Measurements from ENCODE around the gene SSH3.

The SSH3 gene

DNA sequence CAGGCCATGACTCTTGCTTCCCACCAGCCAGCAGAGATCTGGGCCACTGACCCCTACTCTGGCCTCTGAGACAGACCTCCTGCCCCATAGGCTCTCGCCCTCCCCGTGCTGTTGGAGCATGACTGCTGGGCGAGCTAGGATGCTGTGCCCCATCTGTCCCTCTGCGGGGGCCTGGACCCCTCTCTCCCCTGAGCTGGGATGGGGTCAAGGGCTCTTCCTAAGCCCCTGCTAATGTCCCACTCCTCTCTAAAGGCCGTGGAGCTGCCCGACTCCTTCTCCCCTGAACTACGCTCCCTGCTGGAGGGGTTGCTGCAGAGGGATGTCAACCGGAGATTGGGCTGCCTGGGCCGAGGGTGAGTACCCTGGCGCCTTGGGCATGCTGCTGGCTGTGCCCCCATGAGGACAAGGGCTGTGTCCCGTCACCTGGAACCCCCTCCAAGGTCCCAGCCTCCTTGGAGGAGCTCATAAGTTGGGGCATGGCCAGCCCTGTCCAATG lies 20.4 kb upstream of the SSH3 start:
- no peak overlapping the region for H3K27ac Mint-ChIP-seq
- H3K4me3 Mint-ChIP-seq, result no peak overlapping the region
- no peak for DNase-seq
- no peak for ATAC-seq
- H3K27me3 Mint-ChIP-seq, result no peaks in the 10 kb centered on the region
- no peaks in the 10 kb centered on the region for H3K9me3 Mint-ChIP-seq
- peaks cover 94% of the 10 kb centered on the region for H3K4me1 Mint-ChIP-seq

- DNase-seq (no peak), ATAC-seq (no peak)
- Mint-ChIP-seq H3K27me3 (no peaks in the 10 kb centered on the region), H3K9me3 (no peaks in the 10 kb centered on the region), H3K4me3 (no peak overlapping the region), H3K4me1 (peaks cover 92% of the 10 kb centered on the region), H3K27ac (no peak overlapping the region)
These were observed 19.8 kb upstream of the SSH3 start for GRCh38 chr11:67283481-67283963.

GRCh38 chr11:67284811-67285540 lies 18.4 kb upstream of the SSH3 start:
- no peaks in the 10 kb centered on the region for H3K9me3 Mint-ChIP-seq
- no peak for ATAC-seq
- H3K27ac Mint-ChIP-seq, result peak overlapping the region; percentile 65 to 87
- peaks cover 82% of the 10 kb centered on the region for H3K4me1 Mint-ChIP-seq
- H3K27me3 Mint-ChIP-seq, result no peaks in the 10 kb centered on the region
- DNase-seq, result no peak
- H3K4me3 Mint-ChIP-seq, result no peak overlapping the region

GRCh38 chr11:67285541-67286498 lies 17.5 kb upstream of the SSH3 start:
- H3K4me1 Mint-ChIP-seq, result peaks cover 82% of the 10 kb centered on the region
- H3K27ac Mint-ChIP-seq, result peak overlapping the region; percentile 91 to 96
- ATAC-seq (no peak), DNase-seq (no peak)
- H3K27me3 Mint-ChIP-seq, result no peaks in the 10 kb centered on the region
- H3K4me3 Mint-ChIP-seq, result peak overlapping the region; percentile 79 to 80
- H3K9me3 Mint-ChIP-seq, result no peaks in the 10 kb centered on the region

DNA sequence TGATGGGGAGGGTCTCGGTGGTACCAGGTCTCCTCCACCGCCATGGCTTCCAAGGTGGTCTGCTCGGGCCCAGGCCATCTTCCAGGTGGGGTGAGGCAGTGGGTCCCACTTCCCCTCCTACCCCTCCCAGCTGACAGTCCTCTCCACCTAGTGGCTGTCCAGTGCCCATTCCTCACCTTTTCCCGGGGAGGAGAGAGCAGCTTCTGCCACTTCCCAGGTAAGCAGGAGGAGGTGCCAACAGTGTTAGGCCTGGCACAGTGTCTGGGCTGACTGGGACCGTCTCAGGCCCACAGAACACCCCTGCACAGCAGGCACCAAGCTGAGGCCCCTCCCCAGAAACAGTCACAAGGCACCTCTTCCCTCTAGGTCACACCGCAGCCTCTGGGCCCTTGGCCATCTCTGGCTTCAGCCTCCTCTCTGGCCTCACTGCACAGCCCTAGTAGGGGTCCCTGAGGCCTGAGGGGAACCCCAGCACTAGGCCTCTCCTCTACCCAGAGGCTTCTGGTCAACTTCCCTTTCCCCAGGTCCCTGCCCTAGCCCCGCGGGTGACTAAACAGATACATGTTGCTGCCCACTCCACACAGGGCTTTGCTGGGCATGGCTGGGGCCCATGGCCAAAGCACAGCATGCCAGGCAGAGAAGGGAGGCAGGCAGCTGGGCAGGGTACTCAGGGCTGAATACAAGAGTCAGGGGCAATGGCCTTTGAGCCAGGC lies 16.6 kb upstream of the SSH3 start:
- ATAC-seq (no peak), DNase-seq (peak in 1 of 2 donors; percentile 50)
- Mint-ChIP-seq H3K4me3 (peak overlapping the region; percentile 79 to 80), H3K27ac (peak overlapping the region; percentile 91 to 96), H3K27me3 (no peaks in the 10 kb centered on the region), H3K9me3 (no peaks in the 10 kb centered on the region), H3K4me1 (peaks cover 88% of the 10 kb centered on the region)

DNA sequence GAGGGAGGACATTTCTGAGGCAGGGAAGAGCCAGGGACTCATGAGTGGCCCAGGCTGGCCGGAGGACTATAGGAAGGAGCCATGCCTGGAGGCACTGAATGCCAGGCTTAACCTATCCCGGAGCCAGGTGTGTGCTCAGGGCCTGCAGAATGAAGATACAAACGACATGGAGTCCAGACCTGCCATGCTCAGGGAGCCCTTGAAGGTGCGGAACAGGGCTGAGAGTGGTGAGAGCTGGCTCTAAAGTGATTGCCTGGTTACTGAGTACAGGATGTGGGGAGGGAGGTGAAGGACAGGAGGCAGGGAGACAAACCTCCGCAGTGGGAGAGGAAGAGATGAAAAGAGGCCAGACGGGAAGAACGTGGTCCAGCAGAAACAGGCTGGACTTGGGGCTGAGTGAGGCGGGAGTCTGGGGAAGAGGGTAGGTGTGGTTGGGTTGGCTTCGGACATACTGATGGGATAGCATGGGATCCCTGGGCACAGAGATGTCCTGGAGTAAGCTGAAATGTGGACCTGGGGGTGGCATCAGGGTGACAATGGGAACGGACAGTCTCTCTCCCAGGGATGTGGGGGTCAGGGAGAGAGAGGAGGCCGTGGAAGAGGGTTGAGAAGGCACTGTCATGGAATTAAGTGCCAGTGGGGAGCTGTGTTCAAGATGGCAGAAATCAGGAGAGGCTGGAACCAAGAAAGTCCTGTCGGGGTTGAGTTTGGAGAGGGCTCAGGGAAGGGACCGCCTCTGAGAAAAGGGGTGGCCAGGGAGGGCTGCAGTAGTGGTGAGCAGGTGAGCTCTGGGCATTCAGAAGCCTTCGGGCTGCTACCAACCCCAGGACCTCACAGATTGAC lies 15.8 kb upstream of the SSH3 start:
- no peaks in the 10 kb centered on the region for H3K27me3 Mint-ChIP-seq
- peaks cover 88% of the 10 kb centered on the region for H3K4me1 Mint-ChIP-seq
- ATAC-seq (peak; percentile 44), DNase-seq (peak; percentile 62 to 63)
- H3K27ac Mint-ChIP-seq, result peak overlapping the region; percentile 91
- H3K9me3 Mint-ChIP-seq, result no peaks in the 10 kb centered on the region
- H3K4me3 Mint-ChIP-seq, result peak overlapping the region; percentile 79 to 80

DNA sequence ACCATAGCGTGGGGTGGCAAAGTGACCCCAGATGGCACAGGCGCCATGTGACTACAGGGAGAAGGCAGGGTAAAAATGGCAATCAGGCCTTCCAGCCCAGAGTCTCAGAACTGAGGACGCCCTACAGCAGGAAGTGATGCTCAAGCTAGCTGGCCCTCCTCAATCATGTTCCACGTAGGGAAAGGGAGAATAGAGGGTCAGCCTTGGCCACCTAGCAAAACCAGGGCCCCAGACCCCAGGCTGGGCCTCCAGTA lies 15.2 kb upstream of the SSH3 start:
- Mint-ChIP-seq H3K27ac (peak overlapping the region; percentile 91), H3K4me1 (peaks cover 88% of the 10 kb centered on the region), H3K4me3 (peak overlapping the region; percentile 79 to 80), H3K9me3 (no peaks in the 10 kb centered on the region), H3K27me3 (no peaks in the 10 kb centered on the region)
- DNase-seq, result no peak
- no peak for ATAC-seq

DNA sequence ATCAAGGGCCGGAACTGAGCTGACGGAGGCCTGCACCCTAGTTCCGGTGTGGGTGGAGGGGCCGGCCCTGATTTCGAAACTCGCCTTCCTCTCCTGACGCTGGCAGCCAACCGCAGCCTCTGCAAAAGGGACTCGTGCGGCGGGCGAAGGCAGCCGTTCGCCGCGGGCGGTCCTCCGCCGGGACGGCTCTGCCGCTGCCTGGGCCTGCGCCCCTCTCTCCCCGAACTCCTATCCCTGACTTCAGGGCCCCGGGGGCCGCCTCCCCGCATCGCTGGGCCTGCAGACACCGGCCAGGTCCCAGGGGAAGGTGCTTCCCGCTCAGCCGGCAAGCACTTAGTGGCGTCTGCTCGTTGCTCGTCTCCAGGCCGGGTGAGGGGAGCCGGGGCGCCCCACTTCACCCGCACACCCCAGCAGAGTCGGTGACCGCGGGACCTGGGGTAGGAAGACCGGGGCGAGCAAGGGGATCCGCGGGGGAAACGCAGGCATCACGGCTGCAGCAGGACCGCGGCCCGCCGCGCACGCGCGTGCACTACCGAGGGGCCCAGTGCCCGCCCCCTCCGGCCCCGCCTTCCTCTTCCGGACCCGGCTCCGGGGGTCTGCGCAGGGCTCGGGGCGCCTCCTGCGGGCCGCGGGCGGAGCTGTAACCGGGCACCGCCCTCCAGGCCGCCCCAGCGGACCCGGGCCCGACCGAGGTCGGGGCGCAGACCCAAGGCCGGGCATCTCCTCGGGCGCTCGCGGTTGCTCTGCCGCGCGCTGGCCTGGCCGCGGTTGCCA lies 14.7 kb upstream of the SSH3 start:
- no peaks in the 10 kb centered on the region for H3K9me3 Mint-ChIP-seq
- H3K4me1 Mint-ChIP-seq, result peaks cover 88% of the 10 kb centered on the region
- peak; percentile 76 for ATAC-seq
- H3K27me3 Mint-ChIP-seq, result no peaks in the 10 kb centered on the region
- H3K27ac Mint-ChIP-seq, result peak overlapping the region; percentile 91
- DNase-seq, result peak; percentile 95
- H3K4me3 Mint-ChIP-seq, result peak overlapping the region; percentile 79 to 80

DNA sequence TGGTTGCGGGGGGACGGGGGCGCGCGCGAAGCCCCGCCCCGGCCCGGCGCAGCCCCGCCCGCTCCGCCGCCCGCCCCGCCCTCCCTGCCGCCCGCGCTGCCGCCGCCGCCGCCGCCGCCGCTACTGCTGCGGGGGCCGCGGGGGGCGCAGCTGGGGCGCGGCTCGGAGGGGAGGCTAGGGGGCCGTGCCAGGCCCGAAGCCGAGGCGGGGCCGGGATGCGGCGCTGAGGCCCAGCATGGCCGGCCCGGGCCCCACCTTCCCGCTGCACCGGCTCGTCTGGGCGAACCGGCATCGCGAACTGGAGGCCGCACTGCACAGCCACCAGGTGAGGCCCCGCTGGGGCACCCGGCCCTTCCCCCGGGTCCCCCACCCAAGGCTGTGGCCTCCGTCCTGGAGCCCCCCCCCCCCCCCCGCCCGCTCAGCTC lies 14.1 kb upstream of the SSH3 start, which contains the start of gene ANKRD13D:
TSS of gene ANKRD13D (plus strand) at position 78 of the 425 bp plus-strand sequence. CDS start at position 236, 158 bp downstream.
- H3K4me1 Mint-ChIP-seq, result peaks cover 88% of the 10 kb centered on the region
- no peaks in the 10 kb centered on the region for H3K27me3 Mint-ChIP-seq
- peak within 1 kb of the TSS; percentile 90 to 99 for H3K4me3 Mint-ChIP-seq
- no peaks in the 10 kb centered on the region for H3K9me3 Mint-ChIP-seq
- ATAC-seq, result peak; percentile 44
- peak within 1 kb of the TSS; percentile 91 to 99 for H3K27ac Mint-ChIP-seq
- DNase-seq, result no peak

- no peaks in the 10 kb centered on the region for H3K27me3 Mint-ChIP-seq
- ATAC-seq (no peak), DNase-seq (peak in 1 of 2 donors; percentile 52)
- H3K9me3 Mint-ChIP-seq, result no peaks in the 10 kb centered on the region
- H3K4me3 Mint-ChIP-seq, result peak overlapping the region; percentile 90 to 99
- H3K27ac Mint-ChIP-seq, result peak overlapping the region; percentile 87 to 99
- H3K4me1 Mint-ChIP-seq, result peaks cover 83% of the 10 kb centered on the region
These were observed 13.5 kb upstream of the SSH3 start for GRCh38 chr11:67289651-67290479.

- Mint-ChIP-seq H3K9me3 (peaks cover 0 to under 1% of the 10 kb centered on the region in 2 donors), H3K27me3 (no peaks in the 10 kb centered on the region), H3K4me3 (peak overlapping the region in 1 of 2 donors; percentile 99), H3K27ac (peak overlapping the region; percentile 43 to 99), H3K4me1 (peaks cover 74% of the 10 kb centered on the region)
- ATAC-seq, result no peak
- no peak for DNase-seq
These were observed 12.5 kb upstream of the SSH3 start for GRCh38 chr11:67290801-67291200.

- peak overlapping the region in 1 of 2 donors; percentile 92 for H3K27ac Mint-ChIP-seq
- H3K4me1 Mint-ChIP-seq, result peaks cover 70% of the 10 kb centered on the region
- DNase-seq (no peak), ATAC-seq (no peak)
- peaks cover 9 to 10% of the 10 kb centered on the region in 2 donors for H3K9me3 Mint-ChIP-seq
- peak overlapping the region in 1 of 2 donors; percentile 99 for H3K4me3 Mint-ChIP-seq
- no peaks in the 10 kb centered on the region for H3K27me3 Mint-ChIP-seq
These were observed 11.6 kb upstream of the SSH3 start for GRCh38 chr11:67291481-67292381.

Data from stimulated activated naive CD8-positive, alpha-beta T cell treated with anti-CD3 and anti-CD28 coated beads, Interleukin-15, amount 100 ng/mL, for 72 hours (primary cell).